Kidney (tissue), 14 donors: Measurements from ENCODE around the gene SIX4. TPM values are rescaled to one million over a fixed set of nuclear protein-coding genes. Genes with fewer than 3 reads are reported as not detected.
A peak's percentile ranks its signal among the peaks of the same experiment; 100 is the strongest.

ENCODE experiments used
- DNase-seq, 5 donors: peaks; one replicate each; pipeline ENCODE4 v3.0.0-alpha.2; 2013 to 2020
- FAIRE-seq: peaks from 2 replicates; lab custom pipeline; 2012; peaks lifted over from hg19 to GRCh38; lab: Jason Lieb, UNC
- H3K27ac ChIP-seq, 2 donors: one replicate each; pipeline ENCODE4 v1.7.0; 2013; ENCODE audit warnings: low read depth in 2 of 2, low read length in 2 of 2, inconsistent platforms in 1 of 2
- H3K27me3 ChIP-seq: one replicate; pipeline ENCODE4 v1.7.1; 2013; ENCODE audit warnings: low read length, inconsistent platforms; ENCODE audit not compliant: control insufficient read depth, insufficient read depth
- H3K36me3 ChIP-seq, 3 donors: one replicate each; pipeline versions ENCODE4 v1.7.0 to v1.7.1; 2013; ENCODE audit warnings: low read length in 3 of 3, control low read depth in 1 of 3, inconsistent platforms in 1 of 3; ENCODE audit not compliant: insufficient read depth in 3 of 3, control insufficient read depth in 2 of 3
- H3K4me1 ChIP-seq, 3 donors: one replicate each; pipeline versions ENCODE4 v1.7.0 to v1.7.1; 2013; ENCODE audit warnings: low read length in 3 of 3, inconsistent platforms in 1 of 3, low read depth in 1 of 3; ENCODE audit not compliant: control insufficient read depth in 2 of 3, insufficient read depth in 2 of 3
- H3K4me3 ChIP-seq, 3 donors: one replicate each; pipeline versions ENCODE4 v1.7.0 to v1.8.1; 2013; ENCODE audit warnings: low read length in 3 of 3, control low read depth in 1 of 3, inconsistent platforms in 1 of 3
- H3K9ac ChIP-seq, 3 donors: one replicate each; pipeline versions ENCODE4 v1.7.0 to v1.7.1; 2013; ENCODE audit warnings: low read length in 3 of 3, control low read depth in 1 of 3, inconsistent platforms in 1 of 3
- H3K9me3 ChIP-seq, 3 donors: one replicate each; pipeline versions ENCODE4 v1.7.0 to v1.7.1; 2013; ENCODE audit warnings: low read length in 3 of 3, control low read depth in 1 of 3, inconsistent platforms in 1 of 3; ENCODE audit not compliant: control insufficient read depth in 2 of 3, insufficient read depth in 1 of 3
- intact Hi-C: fragments of 100-400 bp; cut with DNase I; formaldehyde crosslinking; loops from one replicate; pipeline ENCODE4 v1.11.1; 2022
- polyA plus RNA-seq: library from polyadenylated mRNA; stranded (reverse); fragments of 350-450 nt; fragmentation: Illumina TruSeq; extraction: RNeasy Lipid Tissue Mini Kit (QIAGEN cat#74804); gene quantifications from one replicate; pipeline ENCODE4 v1.2.3, GENCODE V29; 2014; ENCODE audit warnings: low read depth, low replicate concordance; ENCODE audit not compliant: insufficient read depth
- total RNA-seq: library from RNA; stranded (reverse); fragmentation: NEBNext Ultra II Directional; extraction: Animal tissue kit (Norgen Biotek cat#: 25700); gene quantifications from one replicate; pipeline ENCODE4 v1.2.1, GENCODE V29; 2021
- TF ChIP-seq, protein P1 (sequence below): IDR thresholded peaks from 3 replicates; pipeline ENCODE4 v1.5.1; 2012; ENCODE audit warnings: mild to moderate bottlenecking, moderate library complexity, borderline replicate concordance; ENCODE audit not compliant: insufficient read depth; ENCODE audit errors: extremely low read depth
- donor health status: control.
- donor health status: control.
- donor health status: control.
- donor health status: control.
- donor health status: control.
- donor health status: DM: yes; HTN: yes; CAD: no.
- donor health status: Normal renal cell carcinoma (clear cell type).

The SIX4 gene
- total and polyA plus RNA-seq, 2 donors from 2014 or later = 0.75 to 2.8 TPM

DNA sequence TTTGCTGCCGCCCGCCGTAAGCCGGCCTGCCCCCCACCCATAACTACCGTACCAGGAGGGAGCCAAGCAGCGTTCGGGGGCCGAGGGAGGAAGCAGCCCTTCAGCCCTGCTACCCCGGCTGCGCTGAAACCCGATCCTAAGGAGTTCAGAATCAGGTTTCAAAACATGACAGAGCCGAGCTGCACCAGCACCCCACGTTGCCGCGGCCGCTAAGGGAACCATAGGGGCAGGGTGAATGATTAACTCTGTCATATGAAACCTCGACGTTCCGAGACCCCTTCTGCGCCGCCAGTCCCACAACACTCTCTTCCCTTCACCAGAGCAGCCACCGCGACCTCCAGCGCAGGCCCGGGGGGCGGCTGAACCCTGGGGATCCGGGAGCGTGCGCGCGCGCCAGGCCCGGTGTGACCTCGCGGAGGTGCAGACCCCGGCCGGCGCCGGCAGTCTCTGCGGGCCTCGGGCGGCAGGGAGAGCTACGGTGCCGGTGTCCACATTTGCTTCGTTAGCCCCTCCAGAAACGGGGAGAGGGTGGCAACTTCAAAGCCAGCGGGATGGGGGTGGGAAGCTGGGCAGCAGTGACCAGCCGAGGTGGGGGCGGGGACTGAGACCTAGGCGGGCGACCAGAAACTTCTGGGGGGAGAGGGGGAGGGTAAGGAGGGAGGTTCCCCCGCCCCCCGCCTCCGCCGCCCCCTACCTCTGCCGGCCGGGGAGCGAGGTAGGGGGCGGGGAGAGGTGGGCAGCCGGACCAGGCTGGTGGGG, 1.6 kb downstream of the SIX4 start:
- H3K4me1 ChIP-seq = peaks cover 0 to 3% (median 0%) of the 10 kb centered on the region in 3 donors
- peak; percentile 66 to 94 (median 92) for DNase-seq
- H3K9ac ChIP-seq = peak overlapping the region in 2 of 3 donors; percentile 17 to 67
- peak overlapping the region; percentile 52 to 57 for H3K27ac ChIP-seq
- H3K4me3 ChIP-seq = peak overlapping the region; percentile 68 to 83 (median 73)
- no peak for FAIRE-seq
- TF ChIP-seq, protein P1, sequence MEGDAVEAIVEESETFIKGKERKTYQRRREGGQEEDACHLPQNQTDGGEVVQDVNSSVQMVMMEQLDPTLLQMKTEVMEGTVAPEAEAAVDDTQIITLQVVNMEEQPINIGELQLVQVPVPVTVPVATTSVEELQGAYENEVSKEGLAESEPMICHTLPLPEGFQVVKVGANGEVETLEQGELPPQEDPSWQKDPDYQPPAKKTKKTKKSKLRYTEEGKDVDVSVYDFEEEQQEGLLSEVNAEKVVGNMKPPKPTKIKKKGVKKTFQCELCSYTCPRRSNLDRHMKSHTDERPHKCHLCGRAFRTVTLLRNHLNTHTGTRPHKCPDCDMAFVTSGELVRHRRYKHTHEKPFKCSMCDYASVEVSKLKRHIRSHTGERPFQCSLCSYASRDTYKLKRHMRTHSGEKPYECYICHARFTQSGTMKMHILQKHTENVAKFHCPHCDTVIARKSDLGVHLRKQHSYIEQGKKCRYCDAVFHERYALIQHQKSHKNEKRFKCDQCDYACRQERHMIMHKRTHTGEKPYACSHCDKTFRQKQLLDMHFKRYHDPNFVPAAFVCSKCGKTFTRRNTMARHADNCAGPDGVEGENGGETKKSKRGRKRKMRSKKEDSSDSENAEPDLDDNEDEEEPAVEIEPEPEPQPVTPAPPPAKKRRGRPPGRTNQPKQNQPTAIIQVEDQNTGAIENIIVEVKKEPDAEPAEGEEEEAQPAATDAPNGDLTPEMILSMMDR = no peak
- H3K27me3 ChIP-seq = peaks cover 3% of the 10 kb centered on the region
- H3K9me3 ChIP-seq = no peaks in the 10 kb centered on the region
- intact Hi-C loops = no loop called here
- peaks cover 0 to 4% (median 0%) of the 10 kb centered on the region in 3 donors for H3K36me3 ChIP-seq

DNA sequence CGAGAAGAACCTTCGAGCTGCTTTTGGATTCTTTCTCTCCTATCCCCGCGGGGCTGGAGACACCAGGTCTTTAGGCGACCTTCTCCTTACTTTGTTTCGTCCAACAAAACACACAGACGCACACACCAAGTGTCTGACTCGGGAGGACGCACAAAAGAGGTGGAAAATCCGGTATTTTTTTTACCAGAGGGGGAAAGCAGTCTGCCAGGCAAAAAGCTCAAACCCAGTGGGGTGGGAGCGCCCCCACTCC, 2.1 kb downstream of the SIX4 start:
- TF ChIP-seq, protein P1 = no peak
- peaks cover 0 to 3% (median 0%) of the 10 kb centered on the region in 3 donors for H3K4me1 ChIP-seq
- peak overlapping the region; percentile 68 to 83 (median 73) for H3K4me3 ChIP-seq
- H3K27me3 ChIP-seq = peaks cover 3% of the 10 kb centered on the region
- intact Hi-C loops = no loop called here
- H3K27ac ChIP-seq = peak overlapping the region in 1 of 2 donors; percentile 20
- peak overlapping the region; percentile 32 to 46 (median 35) for H3K9ac ChIP-seq
- H3K36me3 ChIP-seq = peaks cover 0 to 4% (median 0%) of the 10 kb centered on the region in 3 donors
- FAIRE-seq (no peak), DNase-seq (no peak)
- H3K9me3 ChIP-seq = no peaks in the 10 kb centered on the region

DNA sequence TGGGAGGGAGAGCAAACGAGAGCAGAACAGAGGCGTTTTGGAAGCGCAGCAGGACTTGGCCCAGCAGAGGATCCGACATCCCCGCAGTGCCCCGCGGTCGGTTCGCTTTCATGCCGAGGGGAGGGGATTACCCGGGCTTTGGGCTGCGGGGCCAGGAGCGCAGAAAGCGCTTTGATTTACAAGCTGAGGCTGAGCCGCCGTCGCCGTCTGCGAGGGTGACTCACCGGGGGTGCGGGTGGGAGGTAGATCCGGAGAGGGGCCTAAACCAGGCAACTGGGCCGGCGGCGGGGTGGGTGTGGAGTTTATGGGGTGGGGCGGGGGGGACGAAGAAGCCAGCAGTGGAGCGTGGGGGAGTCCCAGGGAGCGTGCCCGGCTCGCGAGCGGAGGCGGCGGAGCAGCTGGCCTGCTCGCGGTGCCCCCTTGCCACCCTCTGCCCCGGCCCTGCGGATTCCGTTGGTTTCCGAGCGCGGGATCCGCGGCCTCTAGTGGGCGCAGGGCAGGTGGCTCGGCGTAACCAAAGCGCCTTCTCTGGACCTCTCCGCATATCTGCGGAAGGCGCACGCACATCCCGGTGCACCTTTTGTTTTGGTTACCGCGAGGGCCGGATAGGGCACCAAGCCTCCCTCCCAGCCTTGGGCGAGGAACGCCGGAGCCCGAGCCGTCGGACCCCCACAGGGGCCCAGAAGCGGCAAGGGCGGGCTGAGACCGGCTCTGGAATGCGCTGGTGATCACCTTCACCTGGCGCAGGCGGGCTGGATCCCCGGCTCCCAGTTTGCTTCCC, 2.6 kb downstream of the SIX4 start:
- peak overlapping the region in 1 of 2 donors; percentile 20 for H3K27ac ChIP-seq
- peaks cover 3% of the 10 kb centered on the region for H3K27me3 ChIP-seq
- peak overlapping the region; percentile 68 to 83 (median 73) for H3K4me3 ChIP-seq
- H3K4me1 ChIP-seq = peaks cover 0 to 3% (median 0%) of the 10 kb centered on the region in 3 donors
- H3K9me3 ChIP-seq = no peaks in the 10 kb centered on the region
- intact Hi-C loops = no loop called here
- DNase-seq = peak; percentile 68 to 83 (median 70)
- FAIRE-seq = no peak
- peaks cover 0 to 4% (median 0%) of the 10 kb centered on the region in 3 donors for H3K36me3 ChIP-seq
- TF ChIP-seq, protein P1 = no peak
- peak overlapping the region; percentile 32 to 46 (median 35) for H3K9ac ChIP-seq
